Neuronal stem cell (in vitro differentiated cells): ENCODE measurements around the gene SOBP.

Source experiments
- DNase-seq: peaks from one replicate; pipeline ENCODE4 v3.0.0-alpha.2; 2013; ENCODE audit warnings: low spot score
- H2AFZ ChIP-seq: one replicate; pipeline ENCODE4 v1.6.1; 2013; ENCODE audit warnings: mild to moderate bottlenecking, low read length, inconsistent platforms
- H2AK5ac ChIP-seq: 2 replicates; pipeline ENCODE4 v1.6.1; 2013; ENCODE audit warnings: low read depth, mild to moderate bottlenecking, inconsistent platforms, low read length, moderate library complexity, mixed read lengths
- H2BK120ac ChIP-seq: 2 replicates; pipeline ENCODE4 v1.6.1; 2013; ENCODE audit warnings: low read depth, mild to moderate bottlenecking, inconsistent platforms, low read length, moderate library complexity, mixed read lengths
- H2BK12ac ChIP-seq: one replicate; pipeline ENCODE4 v1.6.1; 2013; ENCODE audit warnings: low read length, inconsistent platforms
- H2BK15ac ChIP-seq: 2 replicates; pipeline ENCODE4 v1.6.1; 2013; ENCODE audit warnings: mild to moderate bottlenecking, low read length, inconsistent platforms, mixed read lengths
- H2BK5ac ChIP-seq: one replicate; pipeline ENCODE4 v1.6.1; 2013; ENCODE audit warnings: inconsistent platforms, mild to moderate bottlenecking, low read length, moderate library complexity
- H3K14ac ChIP-seq: one replicate; pipeline ENCODE4 v1.6.1; 2013; ENCODE audit warnings: low read length, inconsistent platforms
- H3K18ac ChIP-seq: 2 replicates; pipeline ENCODE4 v1.6.1; 2013; ENCODE audit warnings: low read length, inconsistent platforms
- H3K23ac ChIP-seq: 2 replicates; pipeline ENCODE4 v1.6.1; 2013; ENCODE audit warnings: low read depth, mild to moderate bottlenecking, mixed read lengths, low read length, inconsistent platforms; ENCODE audit not compliant: poor library complexity
- H3K27ac ChIP-seq: replicated peaks from 3 replicates; pipeline ENCODE4 v1.5.1; 2013; ENCODE audit warnings: low read length, inconsistent platforms
- H3K27me3 ChIP-seq, 3 experiments: 2 replicates each; pipeline ENCODE4 v1.6.1; 2013; ENCODE audit warnings: low read length in 3 of 3, mild to moderate bottlenecking in 2 of 3, inconsistent platforms in 1 of 3, low read depth in 1 of 3, mixed read lengths in 1 of 3, moderate library complexity in 1 of 3; ENCODE audit not compliant: control insufficient read depth in 3 of 3, insufficient read depth in 3 of 3
- H3K36me3 ChIP-seq, 2 donors: replicated peaks in 1 of 2; 2 replicates each; pipeline ENCODE4 v1.6.1; 2013; ENCODE audit warnings: low read length in 2 of 2; ENCODE audit not compliant: control insufficient read depth in 2 of 2, insufficient read depth in 2 of 2
- H3K4ac ChIP-seq: 2 replicates; pipeline ENCODE4 v1.6.1; 2013; ENCODE audit warnings: inconsistent platforms, mild to moderate bottlenecking, low read length, moderate library complexity
- H3K4me1 ChIP-seq, 2 donors: 1 replicate in 1 of 2; 2 replicates in 1 of 2; pipeline ENCODE4 v1.6.1; 2013; ENCODE audit warnings: low read length in 2 of 2, low read depth in 1 of 2; ENCODE audit not compliant: control insufficient read depth in 2 of 2, insufficient read depth in 1 of 2
- H3K4me2 ChIP-seq: one replicate; pipeline ENCODE4 v1.6.1; 2013; ENCODE audit warnings: mild to moderate bottlenecking, low read length, inconsistent platforms; ENCODE audit not compliant: insufficient read depth, poor library complexity, severe bottlenecking
- H3K4me3 ChIP-seq, 2 donors: 2 replicates each; pipeline ENCODE4 v1.5.1; 2013; ENCODE audit warnings: low read length in 2 of 2, mild to moderate bottlenecking in 2 of 2, inconsistent platforms in 1 of 2, moderate library complexity in 1 of 2
- H3K79me1 ChIP-seq: one replicate; pipeline ENCODE4 v1.6.1; 2013; ENCODE audit warnings: low read depth, mild to moderate bottlenecking, inconsistent platforms, low read length, moderate library complexity
- H3K9ac ChIP-seq: one replicate; pipeline ENCODE4 v1.6.1; 2013; ENCODE audit warnings: mild to moderate bottlenecking, low read depth, low read length, inconsistent platforms; ENCODE audit not compliant: poor library complexity
- H3K9me3 ChIP-seq, 2 donors: replicated peaks in 1 of 2; 2 replicates each; pipeline versions ENCODE3 to v1.6.1; 2013; ENCODE audit warnings: low read length in 2 of 2, mild to moderate bottlenecking in 2 of 2, inconsistent platforms in 1 of 2, low read depth in 1 of 2, mixed read lengths in 1 of 2, moderate library complexity in 1 of 2; ENCODE audit not compliant: control insufficient read depth in 2 of 2, insufficient read depth in 1 of 2
- H4K8ac ChIP-seq: one replicate; pipeline ENCODE4 v1.6.1; 2013; ENCODE audit warnings: low read depth, mild to moderate bottlenecking, inconsistent platforms, low read length, moderate library complexity
- H4K91ac ChIP-seq: one replicate; pipeline ENCODE4 v1.6.1; 2013; ENCODE audit warnings: low read length, low read depth, mild to moderate bottlenecking, inconsistent platforms; ENCODE audit not compliant: poor library complexity
- WGBS, 2 donors: extraction: QIAGEN DNeasy Blood & Tissue Kit; methylation state at CpG; one replicate each; pipeline ENCODE4 v1.1.7; 2013; ENCODE audit warnings: missing lambda C conversion rate in 2 of 2, mixed read lengths in 1 of 2; ENCODE audit not compliant: insufficient read length in 2 of 2, insufficient replicate concordance in 1 of 2; ENCODE audit errors: extremely low coverage in 2 of 2; 5-methylcytosine and 5-hydroxymethylcytosine counted together

The SOBP gene

GRCh38 chr6:107532706-107533105 lies 42.8 kb downstream of the SOBP start:
- Histone ChIP-seq H3K4me2 (no peak overlapping the region), H3K36me3 (peaks cover 0 to 42% of the 10 kb centered on the region in 2 donors), H3K79me1 (no peaks in the 10 kb centered on the region), H3K4ac (no peak overlapping the region), H4K91ac (no peak overlapping the region), H3K14ac (no peak overlapping the region), H4K8ac (no peak overlapping the region), H2BK5ac (no peak overlapping the region), H2AK5ac (no peak overlapping the region), H3K4me3 (no peak overlapping the region), H3K27ac (peak overlapping the region; percentile 20), H3K4me1 (peaks cover 20 to 49% of the 10 kb centered on the region in 2 donors), H3K23ac (no peak overlapping the region), H3K9ac (no peak overlapping the region), H2AFZ (no peak overlapping the region), H3K27me3 (no peaks in the 10 kb centered on the region), H3K9me3 (no peaks in the 10 kb centered on the region), H2BK120ac (no peak overlapping the region), H2BK15ac (no peak overlapping the region), H3K18ac (no peak overlapping the region), H2BK12ac (no peak overlapping the region)
- WGBS, 2 donors: no CpG with 5 or more reads among the region's 6 CpGs
- DNase-seq: no peak

- Histone ChIP-seq H4K91ac (no peak overlapping the region), H2AFZ (no peak overlapping the region), H3K9ac (no peak overlapping the region), H2BK5ac (no peak overlapping the region), H2BK120ac (no peak overlapping the region), H3K23ac (no peak overlapping the region), H3K4me1 (peaks cover 23 to 51% of the 10 kb centered on the region in 2 donors), H3K4ac (no peak overlapping the region), H3K9me3 (no peaks in the 10 kb centered on the region), H2BK12ac (no peak overlapping the region), H2AK5ac (no peak overlapping the region), H3K36me3 (peaks cover 0 to 48% of the 10 kb centered on the region in 2 donors), H2BK15ac (no peak overlapping the region), H3K14ac (no peak overlapping the region), H3K27ac (no peak overlapping the region), H3K4me2 (no peak overlapping the region), H3K79me1 (no peaks in the 10 kb centered on the region), H3K18ac (no peak overlapping the region), H4K8ac (no peak overlapping the region), H3K27me3 (no peaks in the 10 kb centered on the region), H3K4me3 (no peak overlapping the region)
- no CpG with 5 or more reads among the region's 11 CpGs for WGBS, 2 donors
- DNase-seq: no peak
These were observed 43.6 kb downstream of the SOBP start for GRCh38 chr6:107533415-107534059.

- Histone ChIP-seq H3K4me1 (peaks cover 31 to 62% of the 10 kb centered on the region in 2 donors), H3K4me2 (no peak overlapping the region), H4K91ac (no peak overlapping the region), H3K36me3 (peaks cover 0 to 53% of the 10 kb centered on the region in 2 donors), H2AK5ac (no peak overlapping the region), H4K8ac (no peak overlapping the region), H2BK120ac (no peak overlapping the region), H2BK15ac (no peak overlapping the region), H3K14ac (no peak overlapping the region), H3K18ac (no peak overlapping the region), H3K9me3 (no peaks in the 10 kb centered on the region), H2AFZ (no peak overlapping the region), H3K4me3 (no peak overlapping the region), H3K9ac (no peak overlapping the region), H2BK12ac (no peak overlapping the region), H3K27me3 (no peaks in the 10 kb centered on the region), H3K79me1 (no peaks in the 10 kb centered on the region), H3K4ac (no peak overlapping the region), H3K23ac (no peak overlapping the region), H2BK5ac (no peak overlapping the region), H3K27ac (peak overlapping the region; percentile 4)
- no peak for DNase-seq
- no CpG with 5 or more reads among the region's 5 CpGs for WGBS, 2 donors
These were observed 44.7 kb downstream of the SOBP start for GRCh38 chr6:107534571-107535141.

- Histone ChIP-seq H3K36me3 (peaks cover 0 to 53% of the 10 kb centered on the region in 2 donors), H2BK12ac (no peak overlapping the region), H3K4me3 (no peak overlapping the region), H2BK15ac (no peak overlapping the region), H3K9ac (no peak overlapping the region), H2BK120ac (no peak overlapping the region), H3K4me2 (no peak overlapping the region), H3K79me1 (no peaks in the 10 kb centered on the region), H3K27ac (peak overlapping the region; percentile 65), H3K27me3 (no peaks in the 10 kb centered on the region), H4K91ac (no peak overlapping the region), H3K18ac (no peak overlapping the region), H3K9me3 (no peaks in the 10 kb centered on the region), H4K8ac (no peak overlapping the region), H3K23ac (no peak overlapping the region), H3K14ac (no peak overlapping the region), H2AFZ (no peak overlapping the region), H3K4ac (no peak overlapping the region), H2BK5ac (no peak overlapping the region), H3K4me1 (peaks cover 33 to 66% of the 10 kb centered on the region in 2 donors), H2AK5ac (no peak overlapping the region)
- WGBS, 2 donors: no CpG with 5 or more reads among the region's 1 CpG
- no peak for DNase-seq
These were observed 45.7 kb downstream of the SOBP start for GRCh38 chr6:107535626-107536025.
